DMS 273 treated with DMSO at 0.1 percent for 48 hours (cell line): ENCODE results near the gene LRMDA.

Experiments used
- DNase-seq: peaks from one replicate; lab custom pipeline; 2025; lab: John Stamatoyannopoulos, UW

LRMDA gene

GRCh38 chr10:75542084-75542483 is 110.7 kb downstream of the LRMDA start:
- DNase-seq = no peak

- no peak for DNase-seq
These were observed 111.5 kb downstream of the LRMDA start for GRCh38 chr10:75542906-75543305.

GRCh38 chr10:75544386-75544785 is 113.0 kb downstream of the LRMDA start:
- no peak for DNase-seq

GRCh38 chr10:75544993-75545706 is 113.7 kb downstream of the LRMDA start:
- DNase-seq = no peak

GRCh38 chr10:75546004-75546403 is 114.6 kb downstream of the LRMDA start:
- no peak for DNase-seq

GRCh38 chr10:75547391-75548298 is 116.2 kb downstream of the LRMDA start:
- no peak for DNase-seq

- no peak for DNase-seq
These were observed 116.9 kb downstream of the LRMDA start for GRCh38 chr10:75548356-75548755.

- no peak for DNase-seq
These were observed 118.8 kb downstream of the LRMDA start for GRCh38 chr10:75550191-75550590.

- DNase-seq = no peak
These were observed 120.7 kb downstream of the LRMDA start for GRCh38 chr10:75552171-75552570.

GRCh38 chr10:75553550-75553949 is 122.1 kb downstream of the LRMDA start:
- no peak for DNase-seq

- no peak for DNase-seq
These were observed 123.9 kb downstream of the LRMDA start for GRCh38 chr10:75555323-75555722.

GRCh38 chr10:75556320-75556719 is 124.9 kb downstream of the LRMDA start:
- DNase-seq = no peak

- no peak for DNase-seq
These were observed 134.1 kb downstream of the LRMDA start for GRCh38 chr10:75565286-75566251.

- DNase-seq = no peak
These were observed 137.2 kb downstream of the LRMDA start for GRCh38 chr10:75568450-75569130.

GRCh38 chr10:75569506-75569905 is 138.1 kb downstream of the LRMDA start:
- DNase-seq = no peak

GRCh38 chr10:75572478-75572877 is 141.1 kb downstream of the LRMDA start:
- DNase-seq = no peak

GRCh38 chr10:75575940-75576339 is 144.5 kb downstream of the LRMDA start:
- no peak for DNase-seq

GRCh38 chr10:75582102-75582501 is 150.7 kb downstream of the LRMDA start:
- no peak for DNase-seq

GRCh38 chr10:75585294-75585693 is 153.9 kb downstream of the LRMDA start:
- DNase-seq = no peak

- DNase-seq = no peak
These were observed 155.4 kb downstream of the LRMDA start for GRCh38 chr10:75586814-75587213.

- no peak for DNase-seq
These were observed 156.6 kb downstream of the LRMDA start for GRCh38 chr10:75588031-75588430.
